GM19395 (cell line): ENCODE results near the gene MAP2K7.
A peak's percentile ranks its signal among the peaks of the same experiment; 100 is the strongest.
"Not testable (repeated sequence)": the region's sequence is repeated elsewhere in the genome, so short reads cannot be mapped to it uniquely, and the experiment has no call there.

Experiments used
- ATAC-seq: cut with Tn5 transposase; IDR thresholded peaks from one replicate; pipeline ENCODE4 v1.9.1; 2021; ENCODE audit warnings: mild to moderate bottlenecking, moderate library complexity; ENCODE audit not compliant: unreplicated experiment

The MAP2K7 gene

DNA sequence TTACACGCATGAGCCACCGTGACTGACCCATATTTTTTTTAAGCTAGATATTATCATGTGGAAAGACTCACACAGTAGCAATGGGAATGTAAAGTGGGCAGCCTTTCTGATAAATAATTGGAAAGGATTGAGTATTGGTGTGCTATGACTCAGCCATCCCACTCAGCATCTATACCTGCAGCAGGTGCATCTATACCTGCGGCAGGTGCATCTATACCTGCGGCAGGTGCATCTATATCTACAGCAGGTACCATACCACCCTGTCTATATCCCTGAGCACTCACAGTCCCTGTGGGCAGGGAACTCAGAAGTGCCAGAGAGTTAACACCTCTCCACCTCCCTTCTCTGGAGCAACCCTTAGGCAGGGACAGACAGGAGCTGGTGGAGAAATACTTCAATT is 20.6 kb upstream of the MAP2K7 start:
- no peak for ATAC-seq

DNA sequence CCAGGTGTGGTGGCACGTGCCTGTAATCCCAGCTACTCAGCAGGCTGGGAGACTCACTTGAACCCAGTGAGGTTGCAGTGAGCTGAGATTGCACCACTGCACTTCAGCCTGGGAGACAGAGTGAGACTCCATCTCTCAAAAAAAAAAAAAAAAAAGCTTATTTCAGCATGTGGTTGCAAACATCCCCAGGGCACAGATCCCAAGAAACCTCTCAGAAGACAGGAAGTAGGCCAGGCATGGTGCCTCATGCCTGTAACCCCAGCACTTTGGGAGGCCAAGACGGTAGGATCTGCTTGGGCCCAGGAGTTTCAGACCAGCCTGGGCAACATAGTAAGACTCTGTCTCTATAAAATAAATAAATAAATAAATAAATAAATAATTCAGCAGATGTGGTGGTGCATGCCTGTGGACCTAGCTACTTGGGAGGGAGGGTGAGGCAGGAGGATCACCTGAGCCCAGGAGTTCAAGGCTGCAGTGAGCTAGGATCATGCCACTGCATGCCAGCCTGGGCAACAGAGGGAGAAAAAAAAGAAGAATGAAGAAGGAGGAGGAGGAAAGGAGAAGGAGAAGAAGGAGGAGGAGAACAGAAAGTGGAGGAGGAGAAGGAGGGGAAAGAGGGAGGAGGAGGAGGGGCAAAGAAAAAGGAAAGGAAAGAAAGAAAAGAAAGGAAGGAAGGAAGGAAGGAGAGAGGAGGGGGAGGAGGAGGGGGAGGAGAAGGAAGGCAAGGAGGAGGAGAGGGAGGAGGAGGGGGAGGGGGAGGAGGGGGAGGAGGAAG is 19.7 kb upstream of the MAP2K7 start:
- ATAC-seq: no peak

DNA sequence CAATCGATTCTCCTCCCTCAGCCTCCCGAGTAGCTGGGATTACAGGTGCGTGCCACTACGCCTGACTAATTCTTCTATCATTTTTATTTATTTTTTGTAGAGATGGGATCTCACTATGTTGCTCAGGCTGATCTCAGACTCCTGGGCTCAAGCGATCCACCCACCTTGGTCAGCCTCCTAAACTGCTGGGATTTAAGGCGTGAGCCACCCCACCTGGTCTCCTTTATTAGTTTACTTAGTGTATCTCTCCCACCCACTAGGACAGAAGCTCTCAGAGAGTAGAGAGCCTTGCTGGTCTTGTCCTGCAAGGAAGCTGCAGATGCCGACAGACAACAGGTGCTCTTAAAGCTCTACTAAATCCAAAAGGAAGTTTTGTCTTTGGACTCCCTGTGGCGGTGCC is 17.9 kb upstream of the MAP2K7 start:
- no peak for ATAC-seq

DNA sequence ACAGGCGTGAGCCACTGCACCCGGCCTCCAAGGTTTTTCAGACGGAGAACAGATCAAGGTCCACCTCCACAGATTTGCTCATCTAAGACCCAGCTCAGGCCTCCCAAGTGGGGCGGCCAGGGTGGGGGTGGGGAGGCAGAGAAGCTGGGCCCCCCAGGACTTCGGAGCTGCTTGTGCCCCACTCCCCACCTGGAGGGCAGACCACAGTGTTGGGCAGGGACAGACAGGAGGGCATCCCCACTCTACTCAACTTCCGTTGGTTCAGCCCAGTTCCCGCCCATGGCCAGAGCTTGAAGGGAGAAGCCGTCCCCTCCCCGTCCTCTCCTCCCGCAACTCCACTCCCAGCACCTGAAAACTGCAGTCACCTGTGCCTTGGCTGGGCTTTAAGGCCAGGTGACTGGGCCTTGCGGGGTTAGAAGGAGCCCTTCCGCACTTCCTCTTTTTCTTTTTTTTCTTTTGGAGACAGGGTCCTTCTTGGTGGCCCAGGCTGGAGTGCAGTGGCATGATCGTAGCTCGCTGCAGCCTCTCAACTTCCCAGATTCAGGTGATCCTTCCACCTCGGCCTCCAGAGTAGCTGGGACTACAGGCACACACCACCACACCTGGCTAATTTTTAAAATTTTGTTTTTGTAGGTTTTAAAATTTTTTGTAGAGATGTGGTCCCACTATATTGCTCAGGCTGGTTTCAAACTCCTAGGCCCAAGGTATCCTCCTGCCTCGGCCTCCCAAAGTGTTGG is 16.1 kb upstream of the MAP2K7 start:
- no peak for ATAC-seq

DNA sequence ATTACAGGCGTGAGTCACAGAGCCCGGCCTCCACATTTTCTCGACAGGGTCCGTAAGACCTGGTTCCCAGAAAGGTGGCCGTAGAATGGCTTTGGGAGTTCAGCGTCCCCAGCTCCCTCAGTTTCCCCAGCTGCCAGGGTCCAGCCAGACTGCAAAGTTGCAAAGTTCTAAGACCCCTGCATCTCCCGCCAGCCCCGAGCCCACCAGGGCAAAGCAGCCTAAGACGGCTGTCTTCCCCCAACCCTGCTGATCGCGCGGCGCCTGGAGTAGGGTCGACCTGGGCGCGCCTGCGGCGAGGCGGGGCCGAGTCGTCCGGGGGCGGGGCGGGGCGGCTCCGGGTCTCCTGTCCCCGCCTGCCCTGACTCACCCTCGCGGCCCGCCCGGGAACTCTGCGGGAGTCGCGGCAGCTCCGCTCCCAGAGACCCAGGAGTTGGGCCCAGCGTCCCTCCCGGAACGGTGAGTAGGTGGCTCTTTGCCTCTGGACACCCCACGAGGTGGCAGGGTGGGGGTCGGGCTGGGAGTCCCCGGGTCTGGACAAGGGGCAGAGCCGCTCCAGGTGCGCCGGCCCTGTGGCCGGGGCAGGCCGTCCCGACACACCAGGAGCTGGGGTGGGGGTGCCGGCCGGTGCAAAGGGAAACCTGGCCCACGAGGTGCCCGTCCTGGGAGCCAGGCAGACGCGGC is 15.4 kb upstream of the MAP2K7 start, which contains the start of gene LRRC8E:
Gene LRRC8E (plus strand): TSS at position 366 of the 681 bp plus-strand sequence. CDS start 7,094 bp downstream, outside the sequence.
- no peak for ATAC-seq

DNA sequence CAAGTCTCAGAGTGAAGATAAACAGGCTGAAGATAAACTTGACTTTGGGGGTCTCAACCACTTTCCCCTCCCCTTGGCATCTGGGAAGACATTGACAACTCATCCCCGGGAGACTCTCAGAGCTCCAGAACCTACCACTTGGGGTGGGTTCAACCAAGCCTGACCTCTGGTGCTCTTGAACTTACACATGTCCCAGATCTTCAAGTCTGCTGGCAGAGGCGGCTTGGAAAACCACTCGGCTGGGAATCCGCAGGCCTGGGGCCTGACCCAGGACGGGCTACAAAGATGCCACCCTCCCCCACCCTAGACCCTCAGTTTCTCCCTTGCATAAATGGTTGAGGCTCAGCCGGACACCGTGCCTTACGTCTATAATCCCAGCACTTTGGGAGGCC is 14.9 kb upstream of the MAP2K7 start:
- ATAC-seq: no peak

DNA sequence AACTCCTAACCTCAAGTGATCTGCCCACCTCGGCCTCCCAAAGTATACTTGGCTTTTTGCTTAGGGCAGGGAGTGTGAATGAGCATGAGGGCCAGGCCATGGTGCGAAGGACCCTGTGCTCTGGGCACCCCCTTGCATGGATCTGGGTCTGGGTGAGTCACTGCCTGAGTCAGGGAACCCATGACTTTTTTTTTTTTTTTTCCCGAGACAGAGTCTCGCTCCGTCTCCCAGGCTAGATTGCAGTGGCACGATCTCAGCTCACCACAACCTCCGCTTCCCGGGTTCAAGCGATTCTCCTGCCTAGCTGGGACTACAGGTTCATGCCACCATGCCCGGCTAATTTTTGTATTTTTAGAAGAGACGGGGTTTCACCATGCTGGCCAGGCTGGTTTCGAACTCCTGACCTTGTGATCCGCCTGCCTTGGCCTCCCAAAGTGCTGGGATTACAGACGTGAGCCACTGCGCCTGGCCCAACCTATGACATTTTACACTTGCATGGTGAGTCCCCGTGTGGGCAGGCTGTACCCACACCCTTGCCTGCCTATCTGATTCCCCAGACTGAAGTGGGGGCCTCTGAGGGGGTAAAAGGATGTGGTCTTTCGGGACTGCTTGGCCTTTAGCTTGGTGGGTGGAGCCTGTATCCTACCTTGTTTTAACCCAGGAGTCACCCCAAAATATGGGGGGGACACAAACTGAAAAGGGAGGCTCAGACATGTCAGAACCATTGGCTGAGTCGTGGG is 10.1 kb upstream of the MAP2K7 start:
- ATAC-seq: not testable (repeated sequence)

DNA sequence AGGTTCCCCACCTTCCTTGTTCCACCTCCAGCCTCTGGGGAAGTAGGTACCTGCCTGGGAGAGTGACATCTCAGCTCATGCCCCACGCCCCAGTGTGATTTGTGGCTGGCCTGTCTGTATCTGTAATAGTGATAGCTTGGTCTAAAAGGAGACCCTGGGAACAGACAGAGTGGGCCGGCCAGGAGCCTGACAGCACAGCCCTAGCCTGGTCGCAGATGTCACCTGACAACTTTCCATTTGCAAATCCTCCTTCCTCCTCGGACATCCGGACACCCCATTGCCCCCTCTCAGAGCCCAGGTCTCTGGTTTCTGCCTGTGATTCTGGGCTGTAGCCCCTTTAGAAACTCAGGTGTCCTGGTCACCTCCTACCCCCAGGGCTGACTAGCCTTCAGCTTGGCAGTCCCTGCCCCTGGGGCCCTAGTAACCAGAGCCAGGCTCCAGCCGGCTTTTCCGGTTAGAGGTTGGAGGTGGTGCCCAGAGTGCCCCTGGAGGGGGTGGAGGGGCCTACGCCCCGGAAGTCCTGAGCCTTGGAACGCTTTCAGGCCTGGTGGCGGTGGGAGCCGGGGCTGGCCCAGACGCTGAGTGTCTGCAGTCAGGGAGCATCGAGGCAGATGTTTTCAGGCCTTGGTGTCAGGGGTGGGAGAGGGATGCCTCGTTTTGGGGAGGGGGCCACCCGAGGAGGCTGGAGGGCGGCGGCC is 8.9 kb upstream of the MAP2K7 start:
- ATAC-seq: no peak

DNA sequence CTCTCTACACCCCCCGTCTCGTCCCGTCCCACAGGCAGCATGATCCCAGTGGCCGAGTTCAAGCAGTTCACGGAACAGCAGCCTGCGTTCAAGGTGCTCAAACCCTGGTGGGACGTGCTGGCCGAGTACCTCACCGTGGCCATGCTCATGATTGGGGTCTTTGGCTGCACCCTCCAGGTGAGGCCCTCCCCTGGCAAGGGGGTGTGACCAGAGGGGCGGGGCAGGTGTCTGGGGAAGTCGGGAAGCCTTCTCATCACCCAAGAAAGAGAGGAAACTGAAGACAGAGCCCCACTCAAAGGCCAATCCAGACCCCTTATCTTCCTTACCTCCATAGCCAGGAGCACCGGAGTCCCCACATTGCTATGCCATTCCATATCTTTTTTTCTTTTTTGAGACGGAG is 8.1 kb upstream of the MAP2K7 start:
- no peak for ATAC-seq

DNA sequence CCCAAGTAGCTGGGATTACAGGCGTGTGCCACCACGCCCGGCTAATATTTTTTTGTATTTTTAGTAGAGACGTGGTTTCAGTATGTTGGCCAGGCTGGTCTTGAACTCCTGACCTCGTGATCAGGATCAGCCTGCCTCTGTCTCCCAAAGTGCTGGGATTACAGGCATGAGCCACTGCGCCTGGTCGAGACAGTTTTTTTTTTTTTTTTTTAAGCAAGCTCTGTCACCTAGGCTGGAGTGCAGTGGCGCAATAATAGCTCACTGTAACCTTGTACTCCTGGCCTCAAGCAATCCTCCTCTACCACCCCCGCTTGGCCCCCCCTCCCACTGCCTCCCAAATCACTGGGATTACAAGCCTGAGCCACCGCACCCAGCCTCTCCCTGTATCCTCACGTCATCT is 6.4 kb upstream of the MAP2K7 start:
- no peak for ATAC-seq

DNA sequence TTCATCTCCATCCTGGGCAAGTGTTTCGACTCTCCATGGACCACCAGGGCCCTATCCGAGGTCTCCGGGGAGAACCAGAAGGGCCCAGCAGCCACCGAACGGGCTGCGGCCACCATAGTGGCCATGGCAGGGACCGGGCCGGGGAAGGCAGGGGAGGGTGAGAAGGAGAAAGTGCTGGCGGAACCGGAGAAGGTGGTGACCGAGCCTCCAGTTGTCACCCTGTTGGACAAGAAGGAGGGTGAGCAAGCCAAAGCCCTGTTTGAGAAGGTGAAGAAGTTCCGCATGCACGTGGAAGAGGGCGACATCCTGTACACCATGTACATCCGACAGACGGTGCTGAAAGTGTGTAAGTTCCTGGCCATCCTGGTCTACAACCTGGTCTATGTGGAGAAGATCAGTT is 4.7 kb upstream of the MAP2K7 start:
- ATAC-seq: no peak

DNA sequence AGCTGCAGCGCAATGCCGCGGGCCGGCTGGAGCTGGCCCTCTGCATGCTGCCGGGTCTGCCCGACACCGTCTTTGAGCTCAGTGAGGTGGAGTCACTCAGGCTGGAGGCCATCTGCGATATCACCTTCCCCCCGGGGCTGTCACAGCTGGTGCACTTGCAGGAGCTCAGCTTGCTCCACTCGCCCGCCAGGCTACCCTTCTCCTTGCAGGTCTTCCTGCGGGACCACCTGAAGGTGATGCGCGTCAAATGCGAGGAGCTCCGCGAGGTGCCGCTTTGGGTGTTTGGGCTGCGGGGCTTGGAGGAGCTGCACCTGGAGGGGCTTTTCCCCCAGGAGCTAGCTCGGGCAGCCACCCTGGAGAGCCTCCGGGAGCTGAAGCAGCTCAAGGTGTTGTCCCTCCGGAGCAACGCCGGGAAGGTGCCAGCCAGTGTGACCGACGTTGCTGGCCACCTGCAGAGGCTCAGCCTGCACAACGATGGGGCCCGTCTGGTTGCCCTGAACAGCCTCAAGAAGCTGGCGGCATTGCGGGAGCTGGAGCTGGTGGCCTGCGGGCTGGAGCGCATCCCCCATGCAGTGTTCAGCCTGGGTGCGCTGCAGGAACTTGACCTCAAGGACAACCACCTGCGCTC is 3.8 kb upstream of the MAP2K7 start:
- no peak for ATAC-seq

DNA sequence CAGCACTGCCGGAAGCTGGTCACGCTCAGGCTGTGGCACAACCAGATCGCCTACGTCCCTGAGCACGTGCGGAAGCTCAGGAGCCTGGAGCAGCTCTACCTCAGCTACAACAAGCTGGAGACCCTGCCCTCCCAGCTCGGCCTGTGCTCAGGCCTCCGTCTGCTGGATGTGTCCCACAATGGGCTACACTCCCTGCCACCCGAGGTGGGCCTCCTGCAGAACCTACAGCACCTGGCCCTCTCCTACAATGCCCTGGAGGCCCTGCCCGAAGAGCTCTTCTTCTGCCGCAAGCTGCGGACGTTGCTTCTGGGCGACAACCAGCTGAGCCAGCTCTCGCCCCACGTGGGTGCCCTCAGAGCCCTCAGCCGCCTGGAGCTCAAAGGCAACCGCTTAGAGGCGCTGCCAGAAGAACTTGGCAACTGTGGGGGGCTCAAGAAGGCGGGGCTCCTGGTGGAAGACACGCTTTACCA is 3.2 kb upstream of the MAP2K7 start:
- ATAC-seq: no peak

DNA sequence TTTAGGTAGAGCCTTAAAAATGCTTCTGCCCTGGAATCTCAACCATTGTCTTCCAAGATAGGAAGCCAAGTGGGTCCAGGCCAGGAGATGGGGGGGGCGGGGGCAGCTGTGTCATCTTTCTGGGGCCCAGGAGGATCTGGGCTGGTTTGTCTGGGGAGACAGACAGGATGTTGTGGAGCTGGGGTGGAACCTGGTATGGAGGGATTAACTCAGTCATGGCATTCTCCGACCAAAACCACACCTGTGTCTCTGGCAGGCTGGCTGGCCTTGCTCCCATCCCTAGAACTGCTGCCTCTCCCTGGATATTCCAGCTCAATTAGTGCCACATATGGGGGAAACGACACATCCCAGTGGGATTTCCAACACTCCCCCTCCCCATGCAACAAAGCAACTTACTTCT is 2.7 kb upstream of the MAP2K7 start:
- no peak for ATAC-seq

DNA sequence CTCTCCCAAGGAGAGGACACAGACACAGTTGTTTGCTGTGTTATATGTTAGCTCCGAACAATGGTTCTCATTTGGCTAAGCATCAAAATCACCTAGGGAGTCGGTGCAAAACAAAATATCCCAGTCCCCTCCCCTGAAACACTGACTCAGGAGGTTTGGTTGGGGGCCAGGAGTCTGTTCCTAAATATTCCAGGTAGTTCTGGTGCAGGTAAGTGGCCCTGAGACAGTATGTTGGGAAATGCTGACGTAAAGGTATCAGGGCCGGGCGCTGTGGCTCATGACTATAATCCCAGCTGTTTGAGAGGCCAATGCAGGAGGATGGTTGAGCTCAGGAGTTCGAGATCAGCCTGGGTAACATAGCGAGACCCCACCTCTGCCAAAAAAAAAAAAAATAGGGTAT is 2.3 kb upstream of the MAP2K7 start:
- ATAC-seq: no peak

DNA sequence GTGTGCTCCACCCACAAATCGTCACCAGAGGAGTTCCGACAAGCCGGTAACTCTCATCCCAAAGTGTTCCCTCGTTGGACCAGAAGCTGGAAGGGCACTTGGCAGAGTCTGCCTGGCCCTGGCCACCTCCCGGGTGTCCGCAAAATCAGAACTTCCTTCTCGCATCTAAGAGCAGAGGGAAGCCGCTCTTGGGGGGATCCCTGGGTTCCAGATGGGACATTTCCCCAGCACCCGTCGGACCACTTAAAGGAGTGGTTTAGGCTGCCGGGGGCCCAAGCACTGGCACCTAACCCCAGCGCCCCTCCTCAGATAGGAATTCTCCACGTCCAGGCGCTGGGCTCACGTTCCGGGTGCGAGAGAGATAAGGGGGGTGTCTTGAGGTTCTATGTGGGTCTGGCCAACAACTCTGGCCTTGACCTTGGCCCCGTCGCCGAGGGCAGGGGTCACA is 857 bp upstream of the MAP2K7 start:
- ATAC-seq: no peak

DNA sequence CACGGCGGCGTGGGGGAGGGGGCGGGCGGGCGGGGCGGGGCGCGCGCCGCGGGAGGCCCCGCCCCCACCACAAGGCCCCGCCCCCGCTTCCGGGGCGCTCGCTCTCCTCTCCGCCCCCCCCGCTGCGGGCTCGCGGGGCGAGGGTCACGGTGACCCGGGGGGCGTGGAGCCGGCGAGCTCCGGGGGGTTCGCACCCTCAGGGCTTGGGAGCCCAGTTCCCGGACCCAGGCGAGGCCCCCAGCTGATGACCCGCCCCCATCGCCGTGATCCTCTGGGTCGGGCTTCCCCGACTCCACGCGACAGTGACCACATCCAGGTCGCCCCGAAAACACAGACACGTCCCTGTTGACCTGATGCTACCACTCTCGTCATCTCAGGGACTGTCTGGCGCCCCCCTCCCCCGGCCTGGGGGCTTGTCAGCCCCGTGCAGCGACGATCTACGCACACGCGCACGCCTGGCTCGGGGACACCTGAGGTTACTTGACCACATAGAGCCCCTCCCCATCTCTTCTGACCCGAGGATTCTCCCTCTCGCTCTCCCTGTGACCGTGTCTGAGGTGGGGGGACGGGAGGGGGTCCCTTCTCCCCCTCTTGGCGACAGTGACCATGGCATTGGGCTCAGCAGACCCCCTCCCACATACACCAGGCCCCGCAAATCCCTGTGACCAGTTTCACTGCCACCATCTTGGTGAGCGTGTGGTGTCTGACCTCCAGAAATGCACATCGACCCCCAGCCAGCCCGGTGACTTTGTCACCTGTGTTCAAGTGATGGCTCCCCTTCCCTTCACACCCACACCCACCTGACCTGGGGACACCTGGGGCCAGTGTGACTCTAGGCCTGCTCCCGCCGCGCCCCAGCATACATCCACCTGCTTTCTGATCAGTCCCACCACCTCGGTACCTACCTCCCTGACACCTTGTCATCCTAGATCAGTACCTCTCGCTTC is 670 bp downstream of the MAP2K7 start:
- ATAC-seq: peak; percentile 32

DNA sequence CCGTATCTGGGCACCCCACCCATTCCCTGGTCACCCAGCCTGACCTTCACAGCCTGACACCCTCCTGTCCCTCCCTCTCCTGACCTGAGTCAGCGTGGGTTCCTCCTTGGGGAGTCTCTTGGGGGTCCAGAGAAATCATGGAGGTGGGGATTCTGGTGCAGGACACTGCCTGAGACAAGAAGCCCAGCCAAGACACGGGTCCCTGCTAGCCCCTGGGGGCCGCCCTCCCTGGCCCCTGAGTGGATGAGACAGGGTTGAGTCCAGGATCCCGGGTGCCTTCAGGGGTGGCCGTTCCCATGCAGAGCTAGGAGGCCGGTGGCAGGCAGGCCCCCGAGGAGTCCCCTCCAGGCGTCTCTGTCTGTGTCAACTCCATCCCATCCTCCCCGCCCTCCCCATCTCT is 1.6 kb downstream of the MAP2K7 start:
- no peak for ATAC-seq

DNA sequence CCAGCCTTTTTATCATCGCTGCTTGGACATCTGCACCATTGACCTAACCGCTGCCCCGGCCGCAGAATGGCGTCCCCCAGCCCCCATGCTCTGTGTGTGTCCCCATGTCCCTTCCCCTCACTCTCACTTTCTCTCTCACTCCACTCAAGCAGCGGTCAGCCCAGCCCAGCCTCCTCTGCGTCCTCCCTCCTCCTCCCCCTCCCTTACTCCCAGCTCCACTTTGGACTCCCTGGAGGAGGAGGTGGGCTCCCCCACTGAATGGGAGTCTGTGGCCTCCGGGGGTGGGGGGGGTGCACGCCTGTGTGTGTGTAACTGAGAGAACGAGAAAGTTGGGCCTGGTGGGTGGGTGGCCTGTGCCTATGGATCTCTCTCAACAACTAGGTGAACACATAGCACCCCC is 2.2 kb downstream of the MAP2K7 start:
- ATAC-seq: no peak
